Fibroblast of lung (primary cell): ENCODE measurements around the gene MELTF. TPM values are rescaled to one million over a fixed set of nuclear protein-coding genes. Genes with fewer than 3 reads are reported as not detected.

Source experiments
- DNase-seq, 2 donors: peaks; one replicate each; pipeline versions ENCODE4 v3.0.0 to v3.0.0-alpha.2; 2010; ENCODE audit warnings: low read depth in 2 of 2
- H2AFZ ChIP-seq: 2 replicates; pipeline ENCODE4 v1.5.1; 2012; ENCODE audit warnings: low read length, control low read depth, inconsistent platforms
- H3K27ac ChIP-seq: 2 replicates; pipeline ENCODE4 v1.5.1; 2011; ENCODE audit warnings: low read length, control low read depth; ENCODE audit not compliant: insufficient read depth
- H3K27me3 ChIP-seq: 2 replicates; pipeline ENCODE4 v1.5.1; 2011; ENCODE audit warnings: mild to moderate bottlenecking, low read length; ENCODE audit not compliant: control insufficient read depth, insufficient read depth
- H3K36me3 ChIP-seq: 2 replicates; pipeline ENCODE4 v1.5.1; 2011; ENCODE audit warnings: low read length; ENCODE audit not compliant: control insufficient read depth, insufficient read depth
- H3K4me1 ChIP-seq: 2 replicates; pipeline ENCODE4 v1.5.1; 2011; ENCODE audit warnings: low read length; ENCODE audit not compliant: control insufficient read depth, insufficient read depth; ENCODE audit errors: extremely low read depth
- H3K4me2 ChIP-seq: 2 replicates; pipeline ENCODE4 v1.5.1; 2011; ENCODE audit warnings: low read length, control low read depth; ENCODE audit not compliant: insufficient read depth; ENCODE audit errors: extremely low read depth
- H3K4me3 ChIP-seq, 4 experiments: fragments of 200-600 bp in 1 of 4; sonication (generic) in 1 of 4; replicated peaks in 1 of 4; 2 replicates each; pipeline ENCODE4 v1.5.1; 2011 to 2016; ENCODE audit warnings: low read length in 4 of 4, low read depth in 3 of 4, mild to moderate bottlenecking in 3 of 4, control low read depth in 2 of 4, inconsistent platforms in 1 of 4, mixed read lengths in 1 of 4; ENCODE audit not compliant: insufficient read depth in 1 of 4; ENCODE audit errors: control extremely low read depth in 1 of 4
- H3K79me2 ChIP-seq: 2 replicates; pipeline ENCODE4 v1.5.1; 2012; ENCODE audit warnings: mild to moderate bottlenecking, low read length, inconsistent platforms; ENCODE audit not compliant: control insufficient read depth, insufficient read depth
- H3K9ac ChIP-seq: 2 replicates; pipeline ENCODE4 v1.5.1; 2011; ENCODE audit warnings: mild to moderate bottlenecking, low read length, control low read depth; ENCODE audit not compliant: insufficient read depth
- H3K9me3 ChIP-seq: 2 replicates; pipeline ENCODE4 v1.5.1; 2012; ENCODE audit warnings: low read depth, low read length; ENCODE audit not compliant: control insufficient read depth, insufficient read depth
- H4K20me1 ChIP-seq: 2 replicates; pipeline ENCODE4 v1.5.1; 2011; ENCODE audit warnings: low read length; ENCODE audit not compliant: control insufficient read depth, insufficient read depth; ENCODE audit errors: extremely low read depth
- CTCF ChIP-seq, 2 donors: IDR thresholded peaks in 1 of 2; conservative IDR thresholded peaks in 1 of 2; 1 replicate in 1 of 2; 2 replicates in 1 of 2; pipeline ENCODE4 v1.5.1; 2011 to 2012; ENCODE audit warnings: low read length in 2 of 2, control low read depth in 1 of 2, inconsistent platforms in 1 of 2, low read depth in 1 of 2, mild to moderate bottlenecking in 1 of 2
- EZH2 ChIP-seq: IDR thresholded peaks from 2 replicates; pipeline ENCODE4 v1.5.1; 2012; ENCODE audit warnings: low read length, control low read depth, mild to moderate bottlenecking; ENCODE audit errors: missing control alignments
- polyA plus RNA-seq, 2 donors: library from polyadenylated mRNA; depleted of rRNA in 1 of 2; stranded (reverse) in 1 of 2; unstranded in 1 of 2; fragments of >200 nt; gene quantifications; 2 replicates each; pipeline ENCODE4 v1.2.1, GENCODE V29; 2011 to 2012; ENCODE audit warnings: missing spikeins in 1 of 2
- total RNA-seq: library from RNA; depleted of rRNA; stranded (reverse); fragments of >200 nt; gene quantifications from 2 replicates; pipeline ENCODE4 v1.2.1, GENCODE V29; 2014

The MELTF gene
- total and polyA plus RNA-seq, 2 donors (not counting 1 experiment from before 2014, with no cell fraction given), result 2.7 to 5.0 TPM

DNA sequence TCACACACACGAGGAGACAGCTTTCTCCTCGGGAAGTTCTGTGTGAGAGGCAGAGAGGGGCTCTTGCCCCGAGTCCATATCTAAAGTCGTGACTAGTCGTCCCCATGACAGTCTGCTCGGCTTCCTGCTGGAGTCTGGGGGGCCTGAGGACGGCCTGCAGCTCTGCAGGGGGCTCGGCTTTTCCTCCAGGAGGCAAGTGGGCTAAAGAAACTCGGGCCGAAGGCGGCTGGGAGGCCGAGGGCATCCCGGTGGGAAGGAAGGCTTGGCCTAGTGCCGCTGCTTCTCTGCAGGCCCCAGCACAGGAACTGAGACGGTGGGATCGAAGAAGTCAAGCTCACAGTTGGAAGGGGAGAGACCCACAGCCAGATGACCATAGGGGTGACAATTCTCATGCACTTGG lies 35.6 kb downstream of the MELTF start:
- Histone ChIP-seq H3K79me2 (no peaks in the 10 kb centered on the region), H3K9me3 (no peaks in the 10 kb centered on the region), H3K27me3 (peaks cover 2% of the 10 kb centered on the region), H4K20me1 (no peaks in the 10 kb centered on the region), H2AFZ (no peak overlapping the region), H3K4me3 (no peak overlapping the region), H3K36me3 (no peaks in the 10 kb centered on the region), H3K27ac (no peak overlapping the region), H3K4me2 (no peak overlapping the region), H3K9ac (no peak overlapping the region), H3K4me1 (no peaks in the 10 kb centered on the region)
- TF ChIP-seq EZH2 (no peak), CTCF (conservative IDR thresholded peaks at IDR 0.05 in 1 of 2, IDR thresholded peaks at IDR 0.05 in 1 of 2; ENCODE audit: low read depth in 1 of 2, low read length in 2 of 2) (no peak)
- DNase-seq, result no peak

GRCh38 chr3:196992461-196993065 lies 37.1 kb downstream of the MELTF start:
- no peaks in the 10 kb centered on the region for H3K4me1 ChIP-seq
- H3K9me3 ChIP-seq, result no peaks in the 10 kb centered on the region
- no peak for DNase-seq

More at GRCh38 chr3:196992461-196993065, 37.1 kb downstream of the MELTF start:
- Histone ChIP-seq H3K27ac (no peak overlapping the region), H4K20me1 (no peaks in the 10 kb centered on the region), H3K4me3 (no peak overlapping the region), H3K4me2 (no peak overlapping the region), H3K27me3 (peaks cover 3% of the 10 kb centered on the region), H3K79me2 (no peaks in the 10 kb centered on the region), H3K9ac (no peak overlapping the region), H2AFZ (no peak overlapping the region), H3K36me3 (no peaks in the 10 kb centered on the region)
- TF ChIP-seq CTCF (conservative IDR thresholded peaks at IDR 0.05 in 1 of 2, IDR thresholded peaks at IDR 0.05 in 1 of 2; ENCODE audit: low read depth in 1 of 2, low read length in 2 of 2) (no peak), EZH2 (no peak)
